HCT116 (cell line): ENCODE measurements around the gene CHFR. TPM values are rescaled to one million over a fixed set of nuclear protein-coding genes. Genes with fewer than 3 reads are reported as not detected.

Experiments used
- ATAC-seq: fragments of 200-7000 bp; cut with Tn5 transposase; 2 replicates; pipeline ENCODE4 v1.9.1; 2020; ENCODE audit warnings: mild to moderate bottlenecking, moderate library complexity
- BruUV-seq: library from RNA; stranded (reverse); fragments of 400-500 nt; replicated peaks from 2 replicates; lab custom pipeline; 2021; lab: Mats Ljungman, UMichigan
- CTCF ChIA-PET: fragments of 300-600 bp; sonication (Branson Sonifier 250); formaldehyde crosslinking; loops from one replicate; lab custom pipeline; 2021; ENCODE audit warnings: antibody characterized with exemption; lab: Charles Lee
- POLR2A ChIA-PET: fragments of 300-600, 350-600 bp; sonication (Branson Sonifier 250); formaldehyde crosslinking; loops from one replicate; lab custom pipeline; 2021; ENCODE audit warnings: antibody characterized with exemption; lab: Charles Lee
- RAD21 ChIA-PET, 2 experiments: fragments of 300-600 bp; sonication (Branson Sonifier 250); formaldehyde crosslinking; loops; one replicate each; lab custom pipeline; 2023; ENCODE audit warnings: low total read pairs in 2 of 2; ENCODE audit not compliant: uncharacterized antibody in 2 of 2, unreplicated experiment in 2 of 2, low non-redundant PET in 1 of 2; lab: Charles Lee
- DNase-seq: peaks from one replicate; pipeline ENCODE4 v3.0.0-alpha.2; 2010; ENCODE audit warnings: low read depth, low spot score
- H2AFZ ChIP-seq: fragments of 200-600 bp; shearing (Covaris generic), sonication (generic); 2 replicates; pipeline ENCODE4 v1.6.1; 2017; ENCODE audit warnings: low read depth, mixed run types, mixed read lengths, antibody characterized with exemption, low read length; ENCODE audit not compliant: poor library complexity, severe bottlenecking
- H3K27ac ChIP-seq: 2 replicates; pipeline ENCODE4 v1.5.1; 2012; ENCODE audit warnings: low read depth, low read length
- H3K27me3 ChIP-seq: fragments of 200-600 bp; sonication (generic); 2 replicates; pipeline ENCODE4 v1.6.1; 2016; ENCODE audit warnings: mixed run types, low read length, mixed read lengths; ENCODE audit not compliant: insufficient read depth
- H3K36me3 ChIP-seq, 2 experiments: fragments of 200-500 bp in 1 of 2; fragments of 200-600 bp in 1 of 2; sonication (Bioruptor generic) in 1 of 2; sonication (generic) in 1 of 2; 2 replicates each; pipeline versions ENCODE4 v1.5.1 to v1.6.1; 2014 to 2016; ENCODE audit warnings: low read length in 2 of 2, inconsistent platforms in 1 of 2, mixed read lengths in 1 of 2, mixed run types in 1 of 2; ENCODE audit not compliant: insufficient read depth in 2 of 2, control insufficient read depth in 1 of 2
- H3K4me1 ChIP-seq, 2 experiments: fragments of 200-600 bp in 1 of 2; sonication (generic) in 1 of 2; 2 replicates each; pipeline versions ENCODE4 v1.5.1 to v1.6.1; 2012 to 2017; ENCODE audit warnings: low read length in 2 of 2, inconsistent platforms in 1 of 2, mild to moderate bottlenecking in 1 of 2, mixed read lengths in 1 of 2, mixed run types in 1 of 2, moderate library complexity in 1 of 2; ENCODE audit not compliant: insufficient read depth in 2 of 2, control insufficient read depth in 1 of 2
- H3K4me2 ChIP-seq: fragments of 200-600 bp; sonication (generic); 2 replicates; pipeline ENCODE4 v1.6.1; 2017; ENCODE audit warnings: mixed run types, low read length, mixed read lengths
- H3K4me3 ChIP-seq, 2 experiments: fragments of 200-600 bp in 1 of 2; sonication (generic) in 1 of 2; replicated peaks in 1 of 2; 2 replicates each; pipeline ENCODE4 v1.5.1; 2011 to 2016; ENCODE audit warnings: low read length in 2 of 2, control low read depth in 1 of 2, low read depth in 1 of 2, mild to moderate bottlenecking in 1 of 2, mixed read lengths in 1 of 2, mixed run types in 1 of 2
- H3K79me2 ChIP-seq: fragments of 200-600 bp; sonication (generic); 2 replicates; pipeline ENCODE4 v1.6.1; 2017; ENCODE audit warnings: mild to moderate bottlenecking, mixed run types, low read length, moderate library complexity, mixed read lengths; ENCODE audit not compliant: insufficient read depth
- H3K9ac ChIP-seq: fragments of 200-600 bp; sonication (generic); 2 replicates; pipeline ENCODE4 v1.6.1; 2016; ENCODE audit warnings: low read length, mixed read lengths
- H3K9me2 ChIP-seq: fragments of 200-600 bp; sonication (generic), shearing (Covaris generic); 2 replicates; pipeline ENCODE4 v1.6.1; 2017; ENCODE audit warnings: mixed run types, mild to moderate bottlenecking, moderate library complexity; ENCODE audit not compliant: insufficient read depth
- H3K9me3 ChIP-seq, 2 experiments: fragments of 200-500 bp in 1 of 2; fragments of 200-600 bp in 1 of 2; sonication (Bioruptor generic) in 1 of 2; sonication (generic) in 1 of 2; 2 replicates each; pipeline ENCODE4 v1.6.1; 2014 to 2017; ENCODE audit warnings: low read length in 2 of 2, mixed read lengths in 2 of 2, inconsistent platforms in 1 of 2, low read depth in 1 of 2, mild to moderate bottlenecking in 1 of 2, mixed run types in 1 of 2, moderate library complexity in 1 of 2; ENCODE audit not compliant: control insufficient read depth in 1 of 2, insufficient read depth in 1 of 2
- H4K20me1 ChIP-seq: fragments of 200-600 bp; sonication (generic), shearing (Covaris generic); 2 replicates; pipeline ENCODE4 v1.6.1; 2017; ENCODE audit warnings: mixed run types, mild to moderate bottlenecking, moderate library complexity; ENCODE audit not compliant: insufficient read depth
- ATF3 ChIP-seq: IDR thresholded peaks from 2 replicates; pipeline ENCODE4 v1.6.1; 2012
- CEBPB ChIP-seq: IDR thresholded peaks from 2 replicates; pipeline ENCODE4 v1.6.1; 2012; ENCODE audit warnings: low read depth
- EGR1 ChIP-seq: IDR thresholded peaks from 2 replicates; pipeline ENCODE4 v1.6.1; 2012; ENCODE audit warnings: low read depth
- ELF1 ChIP-seq: IDR thresholded peaks from 2 replicates; pipeline ENCODE4 v1.6.1; 2012; ENCODE audit warnings: low read depth, borderline replicate concordance
- POLR2AphosphoS5 ChIP-seq: IDR thresholded peaks from 2 replicates; pipeline ENCODE4 v1.6.1; 2011; ENCODE audit warnings: mild to moderate bottlenecking, low read depth, low read length, moderate library complexity
- YY1 ChIP-seq: IDR thresholded peaks from 2 replicates; pipeline ENCODE4 v1.6.1; 2011; ENCODE audit warnings: low read length, low read depth, moderate library complexity, mild to moderate bottlenecking; ENCODE audit not compliant: insufficient replicate concordance; ENCODE audit errors: extremely low read depth
- ZBTB33 ChIP-seq: IDR thresholded peaks from 2 replicates; pipeline ENCODE4 v1.6.1; 2011; ENCODE audit warnings: mild to moderate bottlenecking, low read length, moderate library complexity; ENCODE audit not compliant: insufficient replicate concordance; ENCODE audit errors: extremely low read depth
- intact Hi-C: fragments of 100-400 bp; cut with micrococcal nuclease; formaldehyde crosslinking; loops from 2 replicates; pipeline ENCODE4 v1.10.0; 2022
- total RNA-seq: library from RNA; stranded (reverse); gene quantifications from one replicate; pipeline ENCODE4 v1.2.1, GENCODE V29; 2021; ENCODE audit not compliant: unreplicated experiment

Gene CHFR
- total RNA-seq, 1 experiment from 2014 or later, result 0.39 TPM

- ChIA-PET POLR2A (no interaction called here), CTCF (no interaction called here), RAD21 (no interaction called here)
- Histone ChIP-seq H3K27me3 (no peaks in the 10 kb centered on the region), H2AFZ (no peak overlapping the region), H3K79me2 (no peaks in the 10 kb centered on the region), H3K9ac (no peak overlapping the region), H3K27ac (no peak overlapping the region), H3K4me2 (no peak overlapping the region), H3K36me3 (peaks cover 24 to 36% of the 10 kb centered on the region in 2 experiments), H4K20me1 (no peaks in the 10 kb centered on the region), H3K4me3 (no peak overlapping the region), H3K4me1 (no peaks in the 10 kb centered on the region), H3K9me3 (no peaks in the 10 kb centered on the region), H3K9me2 (no peaks in the 10 kb centered on the region)
- TF ChIP-seq EGR1, result no peak
- TF ChIP-seq ZBTB33, result no peak
- BruUV-seq, result no TSS peak
- ATAC-seq (no peak), DNase-seq (no peak)
- intact Hi-C loops, result no loop called here
Measured at GRCh38 chr12:132814232-132814631, 73.2 kb downstream of the CHFR start.

- Histone ChIP-seq H3K36me3 (peaks cover 24 to 30% of the 10 kb centered on the region in 2 experiments), H3K79me2 (no peaks in the 10 kb centered on the region), H3K9ac (no peak overlapping the region), H3K27ac (no peak overlapping the region), H3K9me2 (no peaks in the 10 kb centered on the region), H3K4me1 (no peaks in the 10 kb centered on the region), H2AFZ (no peak overlapping the region), H3K4me3 (no peak overlapping the region), H3K27me3 (no peaks in the 10 kb centered on the region), H3K4me2 (no peak overlapping the region), H4K20me1 (no peaks in the 10 kb centered on the region), H3K9me3 (no peaks in the 10 kb centered on the region)
- intact Hi-C loops, result no loop called here
- ChIA-PET POLR2A (no interaction called here), RAD21 (no interaction called here), CTCF (no interaction called here)
- no TSS peak for BruUV-seq
- TF ChIP-seq ELF1 (no peak), POLR2AphosphoS5 (no peak), YY1 (no peak), ATF3 (no peak), CEBPB (no peak)
- no peak for DNase-seq
- no peak for ATAC-seq
Measured at GRCh38 chr12:132813443-132813842, 74.0 kb downstream of the CHFR start.
